ENCODE data around the gene CES4A.
A peak's percentile ranks its signal among the peaks of the same experiment; 100 is the strongest.
"Not testable (repeated sequence)": the region's sequence is repeated elsewhere in the genome, so short reads cannot be mapped to it uniquely, and the experiment has no call there.

The CES4A gene

GRCh38 chr16:66993558-66993957 lies 5.2 kb downstream of the CES4A start:
- DNase-seq = not testable (repeated sequence)

GRCh38 chr16:66996324-66996982 lies 8.1 kb downstream of the CES4A start:
- DNase-seq = no peak

GRCh38 chr16:66996983-66997358 lies 8.6 kb downstream of the CES4A start:
- DNase-seq = no peak

GRCh38 chr16:67000384-67001351 lies 12.3 kb downstream of the CES4A start:
- DNase-seq = no peak

GRCh38 chr16:67001726-67002125 lies 13.3 kb downstream of the CES4A start:
- DNase-seq = no peak

- no peak for DNase-seq
Observed at GRCh38 chr16:67006930-67007658, 18.7 kb downstream of the CES4A start.

- DNase-seq = no peak
Observed at GRCh38 chr16:67009158-67009557, 20.8 kb downstream of the CES4A start.

- no peak for DNase-seq
Observed at GRCh38 chr16:67011274-67011673, 22.9 kb downstream of the CES4A start.

GRCh38 chr16:67013233-67013822 lies 24.9 kb downstream of the CES4A start:
- no peak for DNase-seq

- no peak for DNase-seq
Observed at GRCh38 chr16:67013823-67014633, 25.6 kb downstream of the CES4A start.

- no peak for DNase-seq
Observed at GRCh38 chr16:67014634-67015312, 26.4 kb downstream of the CES4A start.

GRCh38 chr16:67015313-67015731 lies 26.9 kb downstream of the CES4A start:
- DNase-seq = no peak

- DNase-seq = no peak
Observed at GRCh38 chr16:67016143-67016542, 27.8 kb downstream of the CES4A start.

- no peak for DNase-seq
Observed at GRCh38 chr16:67016681-67017420, 28.5 kb downstream of the CES4A start.

- no peak for DNase-seq
Observed at GRCh38 chr16:67017421-67017750, 29.0 kb downstream of the CES4A start.

- peak; percentile 91 for DNase-seq
Observed at GRCh38 chr16:67017810-67018488, 29.6 kb downstream of the CES4A start.

- no peak for DNase-seq
Observed at GRCh38 chr16:67019171-67019570, 30.8 kb downstream of the CES4A start.

- no peak for DNase-seq
Observed at GRCh38 chr16:67021321-67021720, 32.9 kb downstream of the CES4A start.

GRCh38 chr16:67022531-67023214 lies 34.3 kb downstream of the CES4A start:
- DNase-seq = no peak

- DNase-seq = no peak
Observed at GRCh38 chr16:67023689-67024088, 35.3 kb downstream of the CES4A start.
